Esophagus muscularis mucosa (tissue), 4 donors: ENCODE results near the gene C4orf17. TPM values are rescaled to one million over a fixed set of nuclear protein-coding genes. Genes with fewer than 3 reads are reported as not detected.

Experiments used
- DNase-seq: peaks from one replicate; pipeline ENCODE4 v3.0.0-alpha.2; 2017; ENCODE audit errors: extremely low spot score
- H3K27ac ChIP-seq, 4 donors: fragments of 200-600 bp; sonication (generic); replicated peaks in 1 of 4; 1 replicate in 3 of 4; 2 replicates in 1 of 4; pipeline ENCODE4 v1.5.1; 2016 to 2019; ENCODE audit warnings: mild to moderate bottlenecking in 1 of 4
- H3K27me3 ChIP-seq, 4 donors: fragments of 200-600 bp; sonication (generic); one replicate each; pipeline versions ENCODE4 v1.5.1 to v1.6.0; 2016 to 2019
- H3K36me3 ChIP-seq, 4 donors: fragments of 200-600 bp; sonication (generic); one replicate each; pipeline ENCODE4 v1.5.1; 2016 to 2019
- H3K4me1 ChIP-seq, 4 donors: fragments of 200-600 bp; sonication (generic); one replicate each; pipeline ENCODE4 v1.5.1; 2016 to 2019
- H3K4me3 ChIP-seq, 4 donors: fragments of 200-600 bp; sonication (generic); 1 replicate in 2 of 4; 2 replicates in 2 of 4; pipeline ENCODE4 v1.5.1; 2016 to 2019; ENCODE audit warnings: mild to moderate bottlenecking in 4 of 4, moderate library complexity in 1 of 4
- H3K9me3 ChIP-seq, 4 donors: fragments of 200-600 bp; sonication (generic); 1 replicate in 3 of 4; 2 replicates in 1 of 4; pipeline ENCODE4 v1.5.1; 2016 to 2019
- EP300 ChIP-seq: sonication (generic); formaldehyde crosslinking; IDR thresholded peaks from one replicate; pipeline ENCODE4 v1.6.1; 2017; ENCODE audit warnings: antibody characterized with exemption
- POLR2A ChIP-seq: fragments of 450-650 bp; IDR thresholded peaks from one replicate; pipeline ENCODE4 v1.6.1; 2017; ENCODE audit warnings: antibody characterized with exemption, moderate library complexity, mild to moderate bottlenecking, low read depth
- POLR2AphosphoS5 ChIP-seq, 2 donors: sonication (generic); formaldehyde crosslinking; IDR thresholded peaks; one replicate each; pipeline ENCODE4 v1.6.1; 2017; ENCODE audit warnings: antibody characterized with exemption in 2 of 2
- WGBS: methylation state at CpG from one replicate; pipeline ENCODE4 v1.1.5; 2018; 5-methylcytosine and 5-hydroxymethylcytosine counted together
- intact Hi-C: fragments of 100-400 bp; cut with DNase I; formaldehyde crosslinking; loops from one replicate; pipeline ENCODE4 v1.15.1; 2023
- total RNA-seq, 4 donors: library from RNA; depleted of rRNA; stranded (reverse); fragments of >200 nt; gene quantifications; one replicate each; pipeline versions ENCODE4 v1.1.0 to v1.2.1, GENCODE V29; 2016
- TF ChIP-seq, protein P1 (sequence below), 3 experiments: fragments of 200-600 bp in 2 of 3; fragments of 450-650 bp in 1 of 3; sonication (generic) in 2 of 3; IDR thresholded peaks; one replicate each; pipeline ENCODE4 v1.5.1; 2017 to 2019; ENCODE audit warnings: antibody characterized with exemption in 3 of 3, mild to moderate bottlenecking in 2 of 3, moderate library complexity in 1 of 3

C4orf17 gene
- not detected for total RNA-seq

DNA sequence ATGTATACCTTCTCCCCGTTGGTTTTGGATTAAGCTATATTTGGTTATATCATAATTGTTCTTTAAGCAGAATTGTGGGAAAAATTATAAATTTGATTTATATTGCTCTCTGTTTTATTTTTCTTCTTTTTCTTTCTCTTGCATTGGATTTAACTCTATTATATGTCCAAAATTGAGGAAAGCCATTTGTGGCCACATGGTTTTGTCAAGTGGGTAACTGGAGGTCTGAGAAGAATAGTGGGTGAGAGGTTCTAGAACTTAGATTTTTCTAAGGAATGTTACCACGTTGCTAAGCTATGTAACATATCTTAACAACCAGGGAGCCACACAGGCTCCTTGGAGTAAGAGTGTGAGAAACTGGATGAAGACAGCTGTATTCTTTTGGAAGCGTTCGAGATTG lies at the start of gene C4orf17:
C4orf17 (plus strand) TSS at position 301 of the 400 bp plus-strand sequence. CDS start 2,061 bp downstream, outside the sequence.
- Histone ChIP-seq H3K27me3 (no peaks in the 10 kb centered on the region), H3K4me1 (no peaks in the 10 kb centered on the region), H3K27ac (no peak within 1 kb of the TSS), H3K36me3 (no peaks in the 10 kb centered on the region), H3K9me3 (peaks cover 0 to 3% (median 0%) of the 10 kb centered on the region in 4 donors), H3K4me3 (no peak within 1 kb of the TSS)
- DNase-seq: no peak
- no peak for TF ChIP-seq EP300
- TF ChIP-seq, protein P1, sequence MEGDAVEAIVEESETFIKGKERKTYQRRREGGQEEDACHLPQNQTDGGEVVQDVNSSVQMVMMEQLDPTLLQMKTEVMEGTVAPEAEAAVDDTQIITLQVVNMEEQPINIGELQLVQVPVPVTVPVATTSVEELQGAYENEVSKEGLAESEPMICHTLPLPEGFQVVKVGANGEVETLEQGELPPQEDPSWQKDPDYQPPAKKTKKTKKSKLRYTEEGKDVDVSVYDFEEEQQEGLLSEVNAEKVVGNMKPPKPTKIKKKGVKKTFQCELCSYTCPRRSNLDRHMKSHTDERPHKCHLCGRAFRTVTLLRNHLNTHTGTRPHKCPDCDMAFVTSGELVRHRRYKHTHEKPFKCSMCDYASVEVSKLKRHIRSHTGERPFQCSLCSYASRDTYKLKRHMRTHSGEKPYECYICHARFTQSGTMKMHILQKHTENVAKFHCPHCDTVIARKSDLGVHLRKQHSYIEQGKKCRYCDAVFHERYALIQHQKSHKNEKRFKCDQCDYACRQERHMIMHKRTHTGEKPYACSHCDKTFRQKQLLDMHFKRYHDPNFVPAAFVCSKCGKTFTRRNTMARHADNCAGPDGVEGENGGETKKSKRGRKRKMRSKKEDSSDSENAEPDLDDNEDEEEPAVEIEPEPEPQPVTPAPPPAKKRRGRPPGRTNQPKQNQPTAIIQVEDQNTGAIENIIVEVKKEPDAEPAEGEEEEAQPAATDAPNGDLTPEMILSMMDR (IDR thresholded peaks at IDR 0.05): no peak
- no peak for TF ChIP-seq POLR2AphosphoS5 (IDR thresholded peaks at IDR 0.05)
- no peak for TF ChIP-seq POLR2A
- intact Hi-C loops: no loop called here
- 77% methylated on average over 4 of the region's 4 CpGs for WGBS

DNA sequence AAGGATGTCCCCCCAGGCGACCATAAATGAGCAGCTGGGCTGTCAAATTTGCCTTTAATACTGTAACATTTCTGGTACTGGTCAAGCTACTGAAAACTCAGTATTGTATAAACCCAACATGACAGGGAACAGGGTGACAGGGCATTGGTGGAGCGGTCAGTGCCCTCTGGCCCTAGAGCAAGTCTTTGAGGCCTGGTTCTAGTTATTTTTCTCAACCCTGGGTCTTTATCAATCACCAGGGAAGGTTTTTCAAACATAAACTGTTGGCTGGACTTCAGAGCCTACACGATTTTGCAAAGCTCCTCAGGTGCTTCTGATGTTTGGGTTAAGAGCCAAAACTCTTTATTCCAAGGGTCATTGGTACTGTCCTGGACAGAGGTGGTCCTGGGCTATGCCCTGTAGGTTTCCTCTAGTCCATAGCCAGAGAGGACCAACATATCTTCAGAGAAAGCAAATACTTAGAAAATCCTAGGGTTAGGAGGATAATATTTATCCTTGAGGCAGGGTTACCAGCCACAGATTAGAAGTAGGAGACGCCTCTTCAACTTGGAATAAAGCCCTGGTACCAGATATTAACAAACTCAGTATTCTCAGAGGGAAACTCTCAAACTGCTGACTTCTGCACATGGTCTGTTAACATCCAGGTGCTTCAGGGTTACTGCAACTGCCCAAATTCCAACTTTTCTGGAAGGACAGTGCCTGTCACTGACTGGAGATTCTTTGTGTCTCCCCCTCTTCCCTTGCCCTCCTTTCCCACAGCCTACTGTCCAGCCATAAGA lies 49.0 kb upstream of the C4orf17 start:
- Histone ChIP-seq H3K4me1 (peaks cover 0 to 8% (median 0%) of the 10 kb centered on the region in 4 donors), H3K36me3 (no peaks in the 10 kb centered on the region), H3K27me3 (no peaks in the 10 kb centered on the region), H3K27ac (no peak overlapping the region), H3K4me3 (no peak overlapping the region), H3K9me3 (no peaks in the 10 kb centered on the region)
- TF ChIP-seq POLR2A (no peak), POLR2AphosphoS5 (IDR thresholded peaks at IDR 0.05) (no peak), EP300 (no peak)
- TF ChIP-seq, protein P1 (IDR thresholded peaks at IDR 0.05): no peak
- intact Hi-C loops: loop anchor here (5.0 to 10.0 kb wide), 5 partner anchors 265 to 997 kb away; no protein-coding TSS in a partner anchor
- no peak for DNase-seq
- WGBS: 57% methylated on average over 4 of the region's 4 CpGs

DNA sequence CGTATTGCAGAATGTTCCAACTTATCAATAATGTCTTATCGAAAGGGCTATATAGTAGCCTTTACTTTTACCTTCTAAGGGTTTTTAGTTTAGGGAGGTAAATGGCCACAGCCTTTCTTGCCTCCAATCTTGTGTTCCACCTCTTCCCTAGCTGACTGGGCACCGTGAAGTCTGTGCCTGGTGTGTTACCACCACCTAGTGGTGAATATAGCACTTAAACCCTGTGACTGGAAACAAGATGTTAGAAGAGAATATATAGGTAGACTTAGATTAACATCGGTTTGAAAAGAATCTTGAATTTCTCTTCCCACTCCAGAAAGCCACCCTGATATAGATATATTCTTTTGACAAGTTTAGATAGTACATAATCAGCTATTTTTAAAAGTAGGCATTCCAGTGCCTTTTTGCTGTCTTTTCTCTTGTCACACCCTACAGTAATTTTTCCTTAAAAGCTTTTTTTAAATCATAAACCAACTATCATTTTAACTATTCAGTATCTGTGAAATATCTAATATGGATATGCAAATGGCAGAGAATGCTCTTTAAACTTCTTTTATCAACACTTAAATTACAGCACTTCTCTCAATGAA lies 47.9 kb upstream of the C4orf17 start:
- TF ChIP-seq POLR2A: no peak
- TF ChIP-seq POLR2AphosphoS5 (IDR thresholded peaks at IDR 0.05): no peak
- TF ChIP-seq, protein P1 (IDR thresholded peaks at IDR 0.05): peak; percentile 74 to 86 (median 78)
- TF ChIP-seq EP300: no peak
- H3K9me3 ChIP-seq: no peaks in the 10 kb centered on the region
- DNase-seq: no peak
- no peak overlapping the region for H3K27ac ChIP-seq
- no peaks in the 10 kb centered on the region for H3K27me3 ChIP-seq
- 26% methylated on average over 4 of the region's 4 CpGs for WGBS
- H3K36me3 ChIP-seq: no peaks in the 10 kb centered on the region
- intact Hi-C loops: loop anchor here (5.0 to 10.0 kb wide), 5 partner anchors 266 to 998 kb away; no protein-coding TSS in a partner anchor
- H3K4me1 ChIP-seq: peaks cover 0 to 8% (median 0%) of the 10 kb centered on the region in 4 donors
- no peak overlapping the region for H3K4me3 ChIP-seq

DNA sequence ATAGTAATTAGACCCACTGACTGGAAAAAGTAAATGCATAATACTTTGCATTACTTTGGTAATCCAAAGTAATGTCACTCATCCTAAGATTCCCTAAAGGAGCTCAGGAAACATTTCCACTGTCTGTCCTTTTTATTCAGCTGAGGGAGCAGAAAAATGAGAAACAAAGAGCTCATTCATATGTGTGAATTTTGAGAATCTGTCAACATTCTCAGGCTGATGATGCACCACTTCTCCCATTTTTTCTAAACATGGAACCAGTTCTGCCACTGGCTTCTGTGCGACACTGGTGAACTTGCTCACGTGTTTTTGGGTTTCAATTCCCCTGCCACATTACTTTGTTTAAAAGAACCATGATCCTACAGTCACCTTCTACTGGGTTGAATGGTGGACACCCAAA lies 47.3 kb upstream of the C4orf17 start:
- 79% methylated on average over 2 of the region's 2 CpGs for WGBS
- no peak for DNase-seq
- Histone ChIP-seq H3K4me1 (peaks cover 0 to 8% (median 0%) of the 10 kb centered on the region in 4 donors), H3K4me3 (no peak overlapping the region), H3K9me3 (no peaks in the 10 kb centered on the region), H3K36me3 (no peaks in the 10 kb centered on the region), H3K27ac (no peak overlapping the region), H3K27me3 (no peaks in the 10 kb centered on the region)
- intact Hi-C loops: loop anchor here (5.0 to 10.0 kb wide), 5 partner anchors 266 to 999 kb away; no protein-coding TSS in a partner anchor
- TF ChIP-seq POLR2AphosphoS5 (IDR thresholded peaks at IDR 0.05): no peak

DNA sequence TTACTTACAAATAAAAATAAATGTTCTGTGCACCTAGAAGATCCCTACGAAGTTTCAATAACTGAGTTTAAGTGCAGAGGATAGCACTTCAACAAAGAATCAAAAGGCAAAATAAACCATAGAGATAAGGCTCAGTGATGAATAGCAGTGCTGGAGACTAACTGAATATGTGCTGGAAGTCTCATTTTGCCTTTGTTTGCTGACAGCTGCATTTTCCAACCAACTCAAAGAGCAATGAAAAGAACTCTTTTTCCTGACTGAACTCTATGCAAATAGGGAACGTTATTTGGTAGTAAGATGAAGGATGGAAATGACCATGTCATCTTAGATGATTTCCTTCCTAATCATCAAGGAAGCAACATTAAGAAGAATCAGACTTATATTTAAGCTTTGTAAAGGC lies 42.9 kb upstream of the C4orf17 start:
- DNase-seq: no peak
- TF ChIP-seq, protein P1 (IDR thresholded peaks at IDR 0.05): no peak
- TF ChIP-seq POLR2A (no peak), EP300 (no peak), POLR2AphosphoS5 (IDR thresholded peaks at IDR 0.05) (no peak)
- H3K36me3 ChIP-seq: no peaks in the 10 kb centered on the region
- WGBS: 63% methylated on average over 2 of the region's 2 CpGs
- H3K4me1 ChIP-seq: peaks cover 0 to 4% (median 0%) of the 10 kb centered on the region in 4 donors
- no peaks in the 10 kb centered on the region for H3K27me3 ChIP-seq
- H3K9me3 ChIP-seq: no peaks in the 10 kb centered on the region
- H3K4me3 ChIP-seq: no peak overlapping the region
- intact Hi-C loops: loop anchor here (10.0 kb wide), 3 partner anchors 413 to 1003 kb away; no protein-coding TSS in a partner anchor
- H3K27ac ChIP-seq: no peak overlapping the region
